Left lung (tissue), 10 donors: ENCODE measurements around the gene RASL10A. TPM values are rescaled to one million over a fixed set of nuclear protein-coding genes. Genes with fewer than 3 reads are reported as not detected.
A peak's percentile ranks its signal among the peaks of the same experiment; 100 is the strongest.

Experiments used
- ATAC-seq: fragments of 200-7000 bp; cut with Tn5 transposase; one replicate; pipeline ENCODE4 v1.9.1; 2020; ENCODE audit warnings: moderate library complexity
- DNase-seq, 4 donors: peaks; one replicate each; pipeline ENCODE4 v3.0.0-alpha.2; 2013 to 2020
- H3K27ac ChIP-seq, 2 donors: fragments of 200-600 bp; sonication (generic) in 1 of 2; one replicate each; pipeline versions ENCODE4 v1.5.0 to v1.8.0; 2020 to 2021
- H3K27me3 ChIP-seq, 2 donors: fragments of 200-600 bp; sonication (generic) in 1 of 2; one replicate each; pipeline versions ENCODE4 v1.5.0 to v1.8.0; 2020 to 2021
- H3K36me3 ChIP-seq, 2 donors: fragments of 200-600 bp; sonication (generic) in 1 of 2; one replicate each; pipeline versions ENCODE4 v1.5.0 to v1.8.0; 2020 to 2021
- H3K4me1 ChIP-seq, 2 donors: fragments of 200-600 bp; one replicate each; pipeline ENCODE4 v1.8.0; 2021
- H3K4me3 ChIP-seq, 2 donors: fragments of 200-600 bp; sonication (generic) in 1 of 2; one replicate each; pipeline versions ENCODE4 v1.5.0 to v1.8.0; 2020 to 2021; ENCODE audit warnings: mild to moderate bottlenecking in 1 of 2
- H3K9me3 ChIP-seq, 2 donors: fragments of 200-600 bp; sonication (generic) in 1 of 2; one replicate each; pipeline versions ENCODE4 v1.5.0 to v1.8.0; 2020 to 2021
- CTCF ChIP-seq, 2 donors: fragments of 200-600 bp; sonication (generic) in 1 of 2; IDR thresholded peaks; one replicate each; pipeline versions ENCODE4 v1.5.0 to v1.8.0; 2021; ENCODE audit warnings: antibody characterized with exemption in 2 of 2
- intact Hi-C, 2 donors: fragments of 100-400 bp; cut with DNase I; formaldehyde crosslinking; loops; one replicate each; pipeline versions ENCODE4 v1.11.2 to v1.14.2; 2022
- polyA plus RNA-seq, 6 donors: library from polyadenylated mRNA; unstranded; fragments of 120-200 nt; gene quantifications; one replicate each; pipeline ENCODE4 v1.2.1, GENCODE V29; 2013; ENCODE audit not compliant: insufficient read length in 6 of 6
- total RNA-seq, 2 donors: library from RNA; stranded (reverse); fragmentation: NEBNext Ultra II Directional; extraction: Animal tissue kit (Norgen Biotek cat#: 25700); gene quantifications; one replicate each; pipeline ENCODE4 v1.2.1, GENCODE V29; 2021
- donor health status: DM: no; HTN: yes; CAD: no.
- donor health status: DM: no; HTN: no; CAD: no.

The RASL10A gene
- total and polyA plus RNA-seq, 8 donors, result 0.21 to 1.8 (median 0.52) TPM; not detected in 1

DNA sequence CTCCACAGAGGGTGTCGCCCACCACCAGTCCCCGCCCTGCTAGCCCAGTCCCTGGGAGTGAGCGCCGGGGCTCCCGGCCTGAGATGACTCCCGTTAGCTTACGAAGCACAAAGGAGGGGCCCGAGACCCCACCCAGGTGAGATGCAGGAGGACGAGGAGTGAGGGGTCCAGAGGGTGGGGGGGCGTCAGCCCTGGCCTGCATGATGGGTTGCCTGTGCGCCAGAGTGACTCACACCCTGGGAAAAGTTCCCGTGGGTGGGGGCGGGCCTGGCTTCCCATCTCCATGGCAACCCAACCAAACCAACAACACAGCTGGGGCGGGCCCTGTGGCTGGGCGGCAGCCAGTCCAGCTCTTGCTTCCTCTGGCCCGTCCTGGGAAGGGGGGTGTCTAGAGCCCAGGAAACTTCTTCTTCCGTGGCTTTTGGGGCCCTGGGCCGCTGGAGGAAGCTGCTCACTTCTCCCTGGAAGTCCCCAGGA, 4.6 kb downstream of the RASL10A start:
- peaks cover 56 to 95% of the 10 kb centered on the region in 2 donors for H3K4me1 ChIP-seq
- no peak overlapping the region for H3K4me3 ChIP-seq
- H3K27me3 ChIP-seq, result peaks cover 28 to 56% of the 10 kb centered on the region in 2 donors
- peak overlapping the region; percentile 62 to 83 for H3K27ac ChIP-seq
- peak; percentile 88 to 97 (median 96) for DNase-seq
- peak; percentile 76 for ATAC-seq
- TF ChIP-seq CTCF (IDR thresholded peaks at IDR 0.05), result no peak
- intact Hi-C loops, result no loop called here
- H3K9me3 ChIP-seq, result no peaks in the 10 kb centered on the region
- peaks cover 0 to 11% of the 10 kb centered on the region in 2 donors for H3K36me3 ChIP-seq

- peaks cover 52 to 92% of the 10 kb centered on the region in 2 donors for H3K4me1 ChIP-seq
- H3K27me3 ChIP-seq, result peaks cover 22 to 56% of the 10 kb centered on the region in 2 donors
- peak overlapping the region; percentile 62 to 83 for H3K27ac ChIP-seq
- H3K4me3 ChIP-seq, result no peak overlapping the region
- DNase-seq (peak in 1 of 4 donors; percentile 84), ATAC-seq (no peak)
- intact Hi-C loops, result no loop called here
- peaks cover 0 to 11% of the 10 kb centered on the region in 2 donors for H3K36me3 ChIP-seq
- no peaks in the 10 kb centered on the region for H3K9me3 ChIP-seq
- no peak for TF ChIP-seq CTCF (IDR thresholded peaks at IDR 0.05)
These were observed 5.2 kb downstream of the RASL10A start for GRCh38 chr22:29310065-29310862.

DNA sequence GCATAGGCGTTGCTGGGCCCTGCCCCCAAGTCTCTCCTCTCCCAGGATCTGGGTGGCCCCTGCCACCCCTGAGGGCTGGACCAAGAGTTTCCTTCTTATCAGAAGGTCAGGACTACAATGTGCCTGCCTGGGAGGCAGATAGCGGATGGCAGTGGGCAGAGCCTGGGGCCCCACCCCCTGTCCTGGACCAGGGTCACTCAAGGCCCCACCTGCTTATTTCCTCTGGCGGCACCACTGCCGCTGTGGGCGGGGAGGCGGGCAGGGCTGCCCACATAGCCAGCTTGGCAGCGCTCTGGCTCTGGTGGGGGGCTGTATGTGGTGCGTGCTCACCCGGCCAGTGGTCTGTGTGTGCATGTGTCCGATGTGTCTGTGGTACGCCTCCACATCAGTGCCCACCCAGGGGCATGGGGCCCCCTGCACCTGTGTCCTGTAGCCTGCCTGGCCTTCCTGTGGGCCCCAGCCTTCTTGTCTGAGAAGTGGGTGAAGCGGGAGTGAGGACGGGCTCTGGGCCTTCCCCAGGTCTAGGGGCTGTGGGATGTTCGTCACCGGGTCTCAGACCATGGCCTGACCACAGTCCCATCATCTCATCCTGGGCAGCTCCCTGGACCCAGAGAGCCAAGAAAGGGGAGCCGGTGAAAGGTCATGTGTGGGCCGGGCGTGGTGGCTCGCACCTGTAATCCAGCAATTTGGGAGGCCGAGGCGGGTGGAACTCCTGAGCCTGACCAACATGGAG, 6.0 kb downstream of the RASL10A start:
- H3K4me3 ChIP-seq, result peak overlapping the region in 1 of 2 donors; percentile 74

DNA sequence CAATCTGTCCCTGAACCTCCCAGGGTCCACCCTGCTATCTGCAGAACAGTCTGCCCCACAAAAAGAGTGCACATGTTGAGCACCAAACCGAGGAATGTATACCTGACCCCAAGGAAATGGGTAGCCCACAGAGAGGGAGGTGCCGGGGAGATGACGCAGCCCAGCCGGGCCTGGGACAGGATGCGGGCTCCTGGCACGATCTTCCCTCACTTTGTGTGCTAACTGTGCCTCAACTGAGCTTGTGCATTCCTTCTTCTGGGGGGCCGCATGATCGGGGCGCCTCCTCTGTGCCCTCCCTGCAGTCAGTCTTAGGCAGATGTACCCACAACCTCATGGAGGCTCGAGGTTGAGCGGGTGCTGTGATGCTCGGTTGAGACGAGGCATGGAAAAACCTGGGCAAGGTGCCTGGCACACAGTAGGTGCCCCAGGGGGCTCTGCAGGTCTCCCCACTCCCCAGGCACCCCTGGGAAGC, 6.7 kb downstream of the RASL10A start:
- H3K9me3 ChIP-seq, result no peaks in the 10 kb centered on the region
- peaks cover 7 to 47% of the 10 kb centered on the region in 2 donors for H3K27me3 ChIP-seq
- H3K4me1 ChIP-seq, result peaks cover 47 to 78% of the 10 kb centered on the region in 2 donors
- H3K27ac ChIP-seq, result peak overlapping the region; percentile 39 to 83
- intact Hi-C loops, result no loop called here
- no peak for TF ChIP-seq CTCF (IDR thresholded peaks at IDR 0.05)
- DNase-seq (peak in 1 of 4 donors; percentile 75), ATAC-seq (no peak)
- peaks cover 0 to 11% of the 10 kb centered on the region in 2 donors for H3K36me3 ChIP-seq
- peak overlapping the region in 1 of 2 donors; percentile 74 for H3K4me3 ChIP-seq

More for the DNA sequence above, 6.0 kb downstream of the RASL10A start:
- TF ChIP-seq CTCF (IDR thresholded peaks at IDR 0.05), result no peak
- peaks cover 0 to 11% of the 10 kb centered on the region in 2 donors for H3K36me3 ChIP-seq
- H3K27ac ChIP-seq, result peak overlapping the region; percentile 39 to 83
- no peak for ATAC-seq
- peak in 1 of 4 donors; percentile 75 for DNase-seq
- H3K9me3 ChIP-seq, result no peaks in the 10 kb centered on the region
- intact Hi-C loops, result no loop called here
- peaks cover 14 to 53% of the 10 kb centered on the region in 2 donors for H3K27me3 ChIP-seq
- H3K4me1 ChIP-seq, result peaks cover 52 to 84% of the 10 kb centered on the region in 2 donors
